Measurements from ENCODE around the gene FAM234A.
"Not testable (repeated sequence)": the region's sequence is repeated elsewhere in the genome, so short reads cannot be mapped to it uniquely, and the experiment has no call there.

Gene FAM234A

DNA sequence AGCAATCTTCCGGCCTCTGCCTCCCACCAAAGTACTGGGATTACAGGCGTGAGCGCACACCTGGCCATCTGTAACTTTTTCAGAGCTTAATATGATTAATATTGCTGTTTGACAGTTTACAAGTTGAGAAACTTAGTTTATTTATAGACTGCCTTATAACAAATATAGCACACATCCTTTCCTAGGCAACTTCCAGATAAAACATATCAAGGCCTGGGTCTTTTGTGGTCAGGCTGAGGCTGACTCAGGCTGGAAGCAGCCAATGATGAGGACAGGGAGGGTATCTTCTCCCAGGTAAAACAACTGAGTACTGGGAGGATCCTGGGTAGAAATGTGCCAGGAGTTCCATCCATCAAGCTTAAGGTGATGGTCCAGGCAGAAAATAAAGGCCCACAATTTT, 21.6 kb upstream of the FAM234A start:
- TF ChIP-seq POLR2A (IDR thresholded peaks at IDR 0.05; ENCODE audit: low read depth, low read length): no peak
- no peak for TF ChIP-seq POLR2AphosphoS5 (IDR thresholded peaks at IDR 0.05; ENCODE audit: low read depth, low read length)
- TF ChIP-seq TAF1 (IDR thresholded peaks at IDR 0.05; ENCODE audit: borderline replicate concordance, low read depth, low read length): no peak

DNA sequence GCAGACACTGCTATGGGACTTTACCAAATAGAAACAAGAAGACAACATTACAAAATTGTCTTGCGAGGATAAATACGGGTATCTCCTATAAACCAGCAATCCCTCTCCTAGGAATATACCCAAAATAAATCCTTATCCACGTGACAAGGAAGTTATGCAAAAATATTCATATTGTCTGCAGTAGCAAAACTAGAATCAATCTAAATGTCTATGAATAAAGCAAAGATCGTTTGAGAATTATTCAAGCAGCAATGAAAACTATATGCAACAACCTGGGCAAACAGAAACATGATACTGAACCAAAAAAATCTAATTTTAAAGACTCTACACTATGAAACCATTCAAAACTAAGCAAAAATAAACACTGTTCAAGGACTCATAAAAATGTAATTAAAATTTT, 14.6 kb upstream of the FAM234A start:
- no peak for DNase-seq (ENCODE audit: insufficient read length)
- TF ChIP-seq TAF1 (IDR thresholded peaks at IDR 0.05; ENCODE audit: borderline replicate concordance, low read depth, low read length) (no peak), POLR2AphosphoS5 (IDR thresholded peaks at IDR 0.05; ENCODE audit: low read depth, low read length) (no peak), POLR2A (IDR thresholded peaks at IDR 0.05; ENCODE audit: low read depth, low read length) (no peak)
- no peak for FAIRE-seq

More for the DNA sequence above, 21.6 kb upstream of the FAM234A start:
- FAIRE-seq: no peak
- DNase-seq (ENCODE audit: insufficient read length): no peak

DNA sequence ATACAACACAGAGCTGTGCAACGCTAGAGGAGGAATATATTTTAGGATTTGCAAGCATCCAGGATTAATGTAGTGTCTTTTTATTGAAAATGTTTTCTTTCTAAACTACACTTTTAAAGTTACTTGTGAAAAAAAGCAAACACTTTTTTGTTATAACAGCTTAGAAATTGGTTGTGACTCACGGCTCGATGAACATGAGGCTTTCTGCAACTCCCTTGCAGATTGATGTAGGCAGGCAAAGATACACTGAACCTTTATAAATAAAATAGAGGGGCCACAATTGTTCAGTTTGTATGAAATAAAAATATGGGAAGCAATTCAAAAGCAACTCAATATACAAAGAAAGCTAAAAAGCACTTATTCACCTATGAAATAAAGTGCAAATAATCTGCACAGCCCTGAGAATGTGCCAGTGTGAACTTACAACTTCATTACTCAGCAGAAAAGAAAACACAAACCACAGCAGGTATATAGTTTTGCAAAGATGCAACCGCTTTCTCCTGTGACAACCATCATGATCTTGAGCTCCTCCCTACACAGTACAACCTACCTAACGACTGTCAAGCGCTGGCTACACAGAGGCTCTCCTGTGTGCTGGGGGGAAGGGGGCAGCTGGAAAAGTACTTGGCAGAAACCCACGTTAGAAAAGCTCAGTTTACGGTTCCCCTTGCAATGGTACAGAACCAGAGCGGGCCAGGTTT, 6.3 kb upstream of the FAM234A start:
- peak; percentile 5 for FAIRE-seq
- no peak for DNase-seq (ENCODE audit: insufficient read length)
- TF ChIP-seq POLR2A (IDR thresholded peaks at IDR 0.05; ENCODE audit: low read depth, low read length) (no peak), TAF1 (IDR thresholded peaks at IDR 0.05; ENCODE audit: borderline replicate concordance, low read depth, low read length) (no peak), POLR2AphosphoS5 (IDR thresholded peaks at IDR 0.05; ENCODE audit: low read depth, low read length) (no peak)

DNA sequence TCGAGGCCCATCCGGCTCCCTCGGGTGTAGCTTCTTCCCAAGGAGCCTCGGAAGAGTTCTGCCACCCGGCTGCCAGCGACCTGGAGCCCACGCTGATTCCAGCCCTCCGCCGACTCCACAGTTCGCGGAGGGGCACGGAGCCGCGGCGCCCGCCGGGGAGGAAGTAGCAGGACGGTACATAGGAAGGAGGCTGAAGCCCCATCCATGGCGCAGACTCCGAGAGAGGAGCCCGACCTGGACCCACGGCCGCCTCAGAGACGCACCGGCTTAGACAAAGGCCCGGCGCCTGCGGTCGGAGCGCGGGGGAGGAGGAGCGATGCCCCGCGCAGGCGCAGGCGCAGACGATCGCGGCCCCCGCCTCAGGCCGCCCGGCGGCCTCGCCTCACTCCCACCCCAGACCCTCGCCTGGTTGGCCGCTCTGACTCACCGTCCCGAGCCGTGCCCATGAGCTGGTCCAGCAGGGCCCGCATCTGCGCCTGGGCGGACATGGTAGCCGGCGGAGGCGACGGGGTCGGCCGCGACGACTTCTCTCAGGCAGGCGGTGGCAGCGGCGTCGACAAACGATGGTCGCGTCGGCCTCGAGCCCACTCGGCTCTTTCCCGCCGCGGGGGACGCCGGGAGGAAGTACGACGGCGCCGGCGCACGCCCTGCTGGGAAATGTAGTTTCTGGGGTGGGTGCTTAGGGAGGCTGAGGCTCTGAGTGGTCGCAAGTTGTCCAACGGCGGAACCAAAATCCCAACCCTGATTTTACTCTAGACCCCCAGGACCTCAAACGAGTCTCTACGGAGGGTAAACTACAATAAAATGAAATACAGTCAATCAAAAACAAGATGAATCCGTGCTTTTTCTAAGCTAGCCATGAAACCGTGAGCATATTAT, 5.5 kb upstream of the FAM234A start, which contains the start of gene LUC7L:
TSS of gene LUC7L (minus strand) at position 598 of the 879 bp plus-strand sequence. CDS start at position 488, 110 bp downstream.
- TF ChIP-seq POLR2A (IDR thresholded peaks at IDR 0.05; ENCODE audit: low read depth, low read length): peak; percentile 98
- TF ChIP-seq TAF1 (IDR thresholded peaks at IDR 0.05; ENCODE audit: borderline replicate concordance, low read depth, low read length): no peak
- TF ChIP-seq POLR2AphosphoS5 (IDR thresholded peaks at IDR 0.05; ENCODE audit: low read depth, low read length): peak; percentile 98
- peak; percentile 91 for DNase-seq (ENCODE audit: insufficient read length)
- peak; percentile 98 for FAIRE-seq

DNA sequence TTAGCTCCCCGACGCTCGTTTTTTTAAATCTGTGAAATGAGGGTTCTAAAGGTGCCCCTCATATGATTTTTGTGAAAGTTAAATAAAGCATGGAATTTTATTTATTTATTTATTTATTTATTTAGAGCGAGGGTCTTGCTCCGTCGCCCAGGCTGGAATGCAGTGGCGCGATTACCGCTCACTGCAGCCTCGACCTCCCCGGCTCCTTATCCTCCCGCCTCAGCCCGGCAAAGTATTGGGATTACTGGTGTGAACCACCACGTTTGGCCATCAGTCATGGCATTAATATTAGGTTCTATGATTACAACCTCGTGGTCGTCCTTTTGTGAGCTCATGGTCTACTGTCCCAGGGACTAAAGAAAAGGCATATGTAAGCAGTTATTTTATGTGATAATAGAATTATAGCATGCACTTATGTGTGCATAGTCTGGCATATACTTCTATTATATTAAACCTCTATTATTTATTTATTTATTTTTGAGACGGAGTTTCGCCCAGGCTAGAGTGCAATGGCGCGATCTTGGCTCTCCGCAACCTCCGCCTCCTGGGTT, 4.8 kb upstream of the FAM234A start:
- TF ChIP-seq POLR2AphosphoS5 (IDR thresholded peaks at IDR 0.05; ENCODE audit: low read depth, low read length): no peak
- TF ChIP-seq TAF1 (IDR thresholded peaks at IDR 0.05; ENCODE audit: borderline replicate concordance, low read depth, low read length): no peak
- no peak for TF ChIP-seq POLR2A (IDR thresholded peaks at IDR 0.05; ENCODE audit: low read depth, low read length)
- FAIRE-seq (no peak), DNase-seq (ENCODE audit: insufficient read length) (no peak)

DNA sequence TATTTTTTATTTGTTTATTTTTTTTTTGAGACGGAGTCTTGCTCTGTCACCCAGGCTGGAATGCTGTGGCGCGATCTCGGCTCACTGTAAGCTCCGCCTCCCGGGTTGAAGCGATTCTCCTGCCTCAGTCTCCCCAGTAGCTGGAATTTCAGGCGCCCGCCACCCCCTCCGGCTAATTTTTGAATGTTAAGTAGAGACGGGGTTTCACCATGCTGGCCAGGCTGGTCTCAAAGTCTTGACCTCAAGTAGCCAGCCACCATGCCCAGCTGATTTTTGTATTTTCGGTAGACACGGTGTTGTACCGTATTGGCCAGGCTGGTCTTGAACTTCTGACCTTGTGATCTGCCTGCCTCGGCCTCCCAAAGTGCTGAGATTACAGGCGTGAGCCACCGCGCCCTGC, 4.3 kb upstream of the FAM234A start:
- not testable (repeated sequence) for DNase-seq (ENCODE audit: insufficient read length); FAIRE-seq

DNA sequence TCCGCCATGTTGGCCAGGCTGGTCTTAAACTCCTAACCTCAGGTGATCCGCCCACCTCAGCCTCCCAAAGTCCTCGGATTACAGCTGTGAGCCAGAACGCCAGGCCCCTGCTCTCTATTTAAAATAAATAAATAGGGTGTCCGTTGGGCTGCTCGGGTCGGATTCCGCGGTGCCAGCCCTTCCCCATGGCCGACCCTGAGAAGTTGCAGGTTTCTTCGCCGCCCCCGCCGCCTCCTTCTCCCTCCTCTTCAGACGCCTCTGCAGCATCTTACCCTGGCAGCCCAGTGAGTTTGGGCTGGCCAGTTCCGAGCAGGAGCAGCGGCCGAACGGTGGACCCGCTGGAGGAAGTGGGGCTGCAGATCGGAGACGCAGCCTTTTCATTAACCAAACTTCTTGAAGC, 3.7 kb upstream of the FAM234A start:
- no peak for FAIRE-seq
- no peak for TF ChIP-seq POLR2AphosphoS5 (IDR thresholded peaks at IDR 0.05; ENCODE audit: low read depth, low read length)
- TF ChIP-seq POLR2A (IDR thresholded peaks at IDR 0.05; ENCODE audit: low read depth, low read length): no peak

DNA sequence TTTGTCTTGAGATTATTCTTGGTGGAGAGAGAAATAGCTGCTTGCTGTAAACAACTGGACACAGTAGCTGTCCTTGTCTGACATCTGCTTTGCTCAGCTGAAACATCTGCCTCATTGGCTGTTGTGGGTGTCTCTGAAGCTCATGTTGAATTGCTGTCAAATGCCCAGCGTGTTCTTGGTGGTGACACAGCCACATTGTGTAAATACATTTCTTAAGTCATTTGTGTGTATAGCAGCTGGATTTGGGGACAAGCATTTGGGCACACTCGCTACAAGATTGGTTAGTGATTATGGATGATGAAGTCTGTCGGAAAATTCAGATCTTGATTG, 5.3 kb downstream of the FAM234A start:
- FAIRE-seq (no peak), DNase-seq (ENCODE audit: insufficient read length) (no peak)

More for the DNA sequence above, 3.7 kb upstream of the FAM234A start:
- no peak for DNase-seq (ENCODE audit: insufficient read length)

DNA sequence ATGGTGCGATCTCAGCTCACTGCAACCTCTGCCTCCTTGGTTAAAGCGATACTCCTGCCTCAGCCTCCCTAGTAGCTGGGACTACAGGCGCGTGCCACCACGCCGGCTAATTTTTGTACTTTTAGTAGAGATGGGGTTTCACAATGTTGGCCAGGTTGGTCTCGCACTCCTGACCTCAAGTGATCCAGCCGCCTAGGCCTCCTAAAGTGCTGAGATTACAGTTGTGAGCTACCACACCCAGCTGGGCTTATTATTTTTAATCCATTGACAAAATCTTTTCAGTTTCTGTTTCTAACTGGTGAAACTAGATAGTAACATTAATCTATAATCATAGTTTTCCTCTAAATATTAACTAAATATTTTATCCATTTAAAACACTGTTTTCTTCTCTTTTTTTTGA, 5.9 kb downstream of the FAM234A start:
- DNase-seq (ENCODE audit: insufficient read length): no peak
- FAIRE-seq: no peak
- TF ChIP-seq POLR2AphosphoS5 (IDR thresholded peaks at IDR 0.05; ENCODE audit: low read depth, low read length) (no peak), POLR2A (IDR thresholded peaks at IDR 0.05; ENCODE audit: low read depth, low read length) (no peak), TAF1 (IDR thresholded peaks at IDR 0.05; ENCODE audit: borderline replicate concordance, low read depth, low read length) (no peak)

More for the DNA sequence above, 5.3 kb downstream of the FAM234A start:
- no peak for TF ChIP-seq TAF1 (IDR thresholded peaks at IDR 0.05; ENCODE audit: borderline replicate concordance, low read depth, low read length)
- TF ChIP-seq POLR2AphosphoS5 (IDR thresholded peaks at IDR 0.05; ENCODE audit: low read depth, low read length): no peak
- TF ChIP-seq POLR2A (IDR thresholded peaks at IDR 0.05; ENCODE audit: low read depth, low read length): no peak

DNA sequence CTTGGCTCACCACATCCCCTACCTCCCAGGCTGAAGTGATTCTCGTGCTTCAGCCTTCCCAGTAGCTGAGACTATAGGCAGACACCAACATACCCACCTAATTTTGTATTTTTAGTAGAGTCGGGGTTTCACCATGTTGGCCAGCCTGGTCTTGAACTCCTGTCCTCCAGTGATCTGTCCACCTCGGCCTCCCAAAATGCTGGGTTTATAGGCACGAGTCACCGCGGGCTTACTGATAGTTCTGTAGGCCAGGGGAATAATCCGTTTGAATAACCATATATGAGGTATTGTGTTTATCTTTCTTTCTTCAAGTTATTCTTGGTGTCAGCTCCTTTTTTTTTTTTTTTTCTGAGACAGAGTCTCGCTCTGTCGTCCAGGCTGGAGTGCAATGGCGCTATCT, 7.7 kb downstream of the FAM234A start:
- DNase-seq (ENCODE audit: insufficient read length) (no peak), FAIRE-seq (no peak)
- TF ChIP-seq POLR2AphosphoS5 (IDR thresholded peaks at IDR 0.05; ENCODE audit: low read depth, low read length) (no peak), TAF1 (IDR thresholded peaks at IDR 0.05; ENCODE audit: borderline replicate concordance, low read depth, low read length) (no peak), POLR2A (IDR thresholded peaks at IDR 0.05; ENCODE audit: low read depth, low read length) (no peak)

DNA sequence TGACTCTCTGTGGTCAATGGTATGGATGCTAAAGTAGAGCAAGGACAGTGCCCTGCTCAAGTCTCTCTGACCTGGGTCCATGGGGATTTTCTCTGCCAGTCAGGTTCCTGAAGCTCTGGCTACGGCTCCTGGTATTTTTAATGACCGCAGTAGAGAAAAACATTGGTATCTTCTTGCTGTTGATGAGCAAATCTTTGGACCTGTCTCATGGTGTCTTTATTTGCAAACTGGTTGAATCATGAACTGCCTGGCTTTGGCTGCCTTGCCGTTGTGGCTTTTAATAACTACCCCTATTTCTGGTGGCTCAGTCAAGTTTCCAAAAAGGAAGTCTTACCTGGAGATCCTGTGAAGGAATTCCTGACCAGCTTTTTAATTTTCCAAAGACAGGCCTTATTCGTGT, 8.7 kb downstream of the FAM234A start:
- TF ChIP-seq POLR2AphosphoS5 (IDR thresholded peaks at IDR 0.05; ENCODE audit: low read depth, low read length): no peak
- no peak for TF ChIP-seq POLR2A (IDR thresholded peaks at IDR 0.05; ENCODE audit: low read depth, low read length)
- no peak for TF ChIP-seq TAF1 (IDR thresholded peaks at IDR 0.05; ENCODE audit: borderline replicate concordance, low read depth, low read length)
- FAIRE-seq: no peak

DNA sequence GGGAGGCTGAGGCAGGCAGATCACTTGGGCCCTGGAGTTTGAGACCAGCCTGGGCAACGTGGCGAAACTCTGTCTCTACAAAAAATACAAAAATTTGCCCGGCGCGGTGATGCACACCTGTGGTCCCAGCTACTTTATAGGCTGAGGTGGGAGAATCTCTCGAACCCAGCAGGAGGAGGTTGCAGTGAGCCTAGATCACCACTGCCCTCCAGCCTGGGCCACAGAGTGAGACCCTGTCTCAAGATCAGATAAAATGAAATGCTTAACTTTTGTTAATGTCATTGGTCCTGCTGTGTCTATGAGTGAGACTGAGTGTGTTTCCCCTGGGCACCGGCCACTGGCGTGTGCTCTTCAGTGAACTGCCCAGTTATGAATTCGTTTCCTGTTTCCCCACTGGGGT, 10.5 kb downstream of the FAM234A start:
- no peak for TF ChIP-seq POLR2AphosphoS5 (IDR thresholded peaks at IDR 0.05; ENCODE audit: low read depth, low read length)
- no peak for TF ChIP-seq TAF1 (IDR thresholded peaks at IDR 0.05; ENCODE audit: borderline replicate concordance, low read depth, low read length)
- TF ChIP-seq POLR2A (IDR thresholded peaks at IDR 0.05; ENCODE audit: low read depth, low read length): no peak
- DNase-seq (ENCODE audit: insufficient read length) (no peak), FAIRE-seq (no peak)

More for the DNA sequence above, 8.7 kb downstream of the FAM234A start:
- no peak for DNase-seq (ENCODE audit: insufficient read length)
